Measurements from ENCODE around the gene CAB39L.

The CAB39L gene

DNA sequence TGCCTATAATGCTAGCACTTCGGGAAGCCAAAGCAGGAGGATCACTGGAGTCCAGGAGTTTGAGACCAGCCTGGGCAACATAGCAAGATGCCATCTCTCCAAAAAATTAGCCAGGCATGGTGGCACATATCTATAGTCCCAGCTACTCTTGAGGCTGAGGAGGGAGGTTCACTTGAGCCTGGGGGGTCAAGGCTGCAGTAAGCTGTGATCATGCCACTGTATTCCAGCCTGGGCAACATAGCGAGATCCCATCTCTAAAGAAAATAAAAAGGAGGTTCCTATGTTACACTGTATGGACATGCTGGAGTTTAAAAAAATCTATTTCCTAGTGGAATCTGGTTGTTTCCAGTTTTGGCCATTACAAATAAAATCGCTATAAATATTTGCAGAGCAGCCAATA, 2.6 kb downstream of the CAB39L start:
- DNase-seq = no peak

DNA sequence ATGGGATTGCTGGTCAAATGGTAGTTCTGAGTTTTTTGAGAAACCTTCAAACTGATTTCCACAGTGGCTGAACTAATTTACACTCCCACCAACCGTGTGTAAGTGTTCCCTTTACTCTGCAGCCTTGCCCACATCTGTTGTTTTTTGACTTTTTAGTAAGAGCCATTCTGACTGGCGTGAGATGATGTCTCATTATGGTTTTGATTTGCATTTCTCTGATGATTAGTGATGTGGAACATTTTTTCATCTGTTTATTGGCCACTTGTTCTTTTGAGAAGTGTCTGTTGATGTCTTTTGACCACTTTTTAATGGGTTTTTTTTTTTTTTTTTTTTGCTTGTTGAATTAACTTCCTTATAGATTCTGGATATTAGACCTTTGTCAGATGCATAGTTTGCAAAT, 4.3 kb downstream of the CAB39L start:
- no peak for DNase-seq

DNA sequence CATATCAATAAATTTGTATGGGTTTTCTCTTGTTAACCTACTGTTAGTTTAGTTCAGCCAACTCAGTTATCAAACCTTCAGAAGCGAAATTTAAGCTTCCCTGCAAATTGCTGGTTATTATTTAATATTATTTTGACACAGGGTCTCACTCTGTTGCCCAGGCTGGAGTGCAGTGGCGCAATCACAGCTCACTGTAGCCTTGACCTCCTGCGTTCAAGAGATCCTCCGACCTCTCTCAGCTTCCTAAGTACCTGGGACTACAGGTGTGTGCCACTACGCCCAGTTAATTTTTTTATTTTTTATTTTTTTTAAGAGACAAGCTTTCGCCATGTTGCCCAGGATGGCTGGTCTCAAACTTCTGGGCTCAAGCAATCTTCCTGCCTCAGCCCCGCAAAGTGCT, 6.2 kb downstream of the CAB39L start:
- no peak for DNase-seq

DNA sequence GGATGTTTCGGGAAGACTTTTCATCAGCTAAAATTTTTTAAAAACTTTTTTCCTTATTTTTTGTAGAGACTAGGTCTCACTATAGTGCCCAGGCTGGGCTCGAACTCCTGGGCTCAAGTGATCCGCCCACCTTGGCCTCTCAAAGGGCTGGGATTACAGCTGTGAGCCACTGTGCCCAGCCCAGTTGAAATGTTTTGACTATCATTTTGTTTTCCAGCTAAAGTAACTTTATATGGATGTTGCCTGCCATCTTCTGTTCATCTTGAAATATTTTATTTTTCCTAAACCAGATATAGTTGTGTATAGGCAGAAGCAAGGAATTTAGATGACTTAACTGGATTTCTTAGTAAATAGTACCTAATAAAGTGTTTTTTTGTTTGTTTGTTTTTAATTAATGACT, 7.0 kb downstream of the CAB39L start:
- DNase-seq = peak; percentile 24

DNA sequence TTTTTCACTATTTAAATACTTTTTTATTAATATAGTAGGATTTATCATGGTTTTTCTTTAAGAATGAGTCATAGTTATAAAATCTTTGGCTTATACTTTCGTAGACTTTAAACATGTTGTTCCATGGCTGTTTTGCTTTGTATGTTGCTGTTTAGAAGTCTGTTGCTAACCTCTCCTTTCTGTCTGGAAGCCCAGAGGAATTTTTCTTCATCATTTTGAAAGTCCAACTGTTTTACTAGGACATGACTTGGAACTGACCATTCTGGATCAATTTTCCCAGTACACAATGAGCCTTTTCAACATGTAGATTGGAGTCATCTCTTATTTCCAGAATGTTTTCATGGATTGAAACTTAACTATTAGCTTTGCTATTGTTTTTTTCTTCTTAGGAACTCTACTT, 7.9 kb downstream of the CAB39L start:
- DNase-seq = no peak

DNA sequence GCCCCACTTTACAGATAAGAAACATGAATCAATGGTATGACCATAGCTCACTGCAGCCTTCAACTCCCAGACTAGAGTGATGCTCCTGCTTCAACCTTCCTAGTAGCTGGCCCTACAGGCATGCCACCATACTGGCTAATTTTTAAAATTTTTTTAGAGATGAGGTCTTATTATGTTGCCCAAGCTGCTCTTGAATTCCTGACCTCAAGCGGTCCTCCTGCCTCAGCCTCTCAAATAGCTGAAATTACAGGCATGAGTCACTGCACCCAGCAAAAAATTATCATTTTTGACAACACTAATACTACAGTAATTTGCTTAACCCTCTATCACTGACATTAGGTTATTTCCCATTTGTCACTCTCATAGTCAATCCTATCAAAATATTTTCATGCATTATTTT, 14.7 kb downstream of the CAB39L start:
- DNase-seq = no peak

DNA sequence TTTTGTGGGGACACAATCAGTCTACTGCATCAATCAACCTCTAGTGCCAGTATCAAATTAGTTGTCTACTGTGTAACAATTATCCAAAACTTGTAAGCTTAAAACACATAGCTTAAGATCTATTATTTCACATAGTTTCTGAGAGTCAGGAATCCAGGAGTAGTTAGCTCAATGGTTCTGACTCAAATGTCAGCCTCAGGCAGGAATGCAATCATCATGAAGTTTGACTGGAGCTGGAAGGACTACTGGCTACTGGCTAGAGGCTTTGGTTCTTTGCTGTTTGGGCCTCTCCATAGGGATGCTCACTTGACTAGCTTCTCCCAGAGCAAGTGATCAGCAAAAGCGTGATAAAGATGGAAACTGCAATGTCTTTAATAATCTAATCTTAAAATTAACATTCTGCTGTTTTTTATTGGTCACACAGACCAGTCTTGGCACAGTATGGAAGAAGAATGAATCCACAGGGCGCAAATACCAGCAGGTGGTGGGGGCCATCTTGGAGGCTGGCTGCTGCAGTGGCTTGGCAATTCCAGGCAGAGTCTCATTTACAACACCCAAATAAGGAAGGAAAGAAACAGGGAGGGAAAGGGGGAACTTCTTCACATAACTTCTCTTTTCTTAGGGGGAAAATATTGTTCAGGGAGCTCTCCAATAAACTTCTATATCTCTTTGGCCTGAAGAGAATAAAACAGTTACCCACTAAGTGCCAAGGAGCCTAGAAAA, 15.7 kb downstream of the CAB39L start:
- DNase-seq = no peak

DNA sequence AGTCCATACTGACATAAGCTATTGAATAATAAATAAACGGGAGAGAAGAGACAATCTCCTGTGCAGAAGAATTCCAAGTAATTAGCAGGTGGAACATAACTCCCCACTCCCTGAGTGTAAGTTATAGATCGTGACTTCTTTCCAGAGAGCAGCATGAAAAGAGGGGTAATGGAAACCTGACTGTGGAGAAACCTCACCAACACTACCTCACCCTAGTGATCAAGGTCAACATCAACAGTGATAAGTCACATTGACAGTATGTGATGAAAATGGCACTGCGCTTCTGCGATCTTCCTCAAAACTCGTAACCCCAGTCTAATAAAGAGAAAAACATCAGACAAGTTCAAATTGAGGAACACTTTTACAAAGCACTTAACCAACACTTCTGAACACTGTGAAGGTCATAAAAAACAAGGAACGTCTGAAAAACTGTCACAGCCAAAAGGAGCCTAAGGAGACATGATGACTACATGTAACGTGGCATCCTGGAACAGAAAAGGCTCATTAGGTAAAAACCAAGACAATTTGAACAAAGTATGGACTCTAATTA, 19.8 kb downstream of the CAB39L start:
- DNase-seq = no peak

DNA sequence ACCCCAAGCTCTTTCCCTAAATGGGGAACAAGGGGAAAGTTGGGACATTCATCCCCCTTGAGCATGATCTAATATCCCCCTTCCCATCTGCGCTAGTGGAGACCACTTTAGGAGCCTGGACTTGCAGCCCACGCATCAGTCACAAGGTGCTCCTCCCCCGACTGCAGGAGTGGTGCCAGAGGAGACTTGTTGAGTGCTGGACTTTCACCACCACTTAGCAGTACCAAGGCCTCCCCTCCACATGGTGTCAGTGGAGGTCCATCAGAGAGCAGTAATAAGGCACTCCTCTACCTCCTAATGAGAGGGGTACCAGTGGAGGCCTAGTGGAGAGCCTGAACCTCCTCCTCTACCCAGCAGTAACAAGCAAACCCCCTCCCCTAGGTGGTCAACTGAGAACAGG, 22.5 kb downstream of the CAB39L start:
- DNase-seq = peak; percentile 87

DNA sequence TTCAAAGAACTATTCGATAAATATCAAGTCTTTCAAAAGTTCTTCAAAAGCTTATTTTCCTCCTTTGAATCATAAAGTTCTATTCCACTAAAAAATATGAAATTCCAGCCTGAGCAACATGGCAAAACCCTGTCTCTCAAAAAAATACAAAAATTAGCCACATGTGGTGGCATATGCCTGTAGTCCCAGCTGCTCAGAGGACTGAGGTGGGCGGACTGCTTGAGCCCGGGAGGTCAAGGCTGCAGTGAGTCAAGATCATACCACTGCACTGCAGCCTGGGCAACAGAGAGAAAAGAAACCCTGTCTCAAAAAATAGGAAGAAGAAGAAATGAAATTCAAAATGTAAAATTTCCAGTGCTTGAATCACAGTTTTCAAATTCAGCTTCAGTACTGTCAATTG, 24.6 kb downstream of the CAB39L start:
- no peak for DNase-seq

DNA sequence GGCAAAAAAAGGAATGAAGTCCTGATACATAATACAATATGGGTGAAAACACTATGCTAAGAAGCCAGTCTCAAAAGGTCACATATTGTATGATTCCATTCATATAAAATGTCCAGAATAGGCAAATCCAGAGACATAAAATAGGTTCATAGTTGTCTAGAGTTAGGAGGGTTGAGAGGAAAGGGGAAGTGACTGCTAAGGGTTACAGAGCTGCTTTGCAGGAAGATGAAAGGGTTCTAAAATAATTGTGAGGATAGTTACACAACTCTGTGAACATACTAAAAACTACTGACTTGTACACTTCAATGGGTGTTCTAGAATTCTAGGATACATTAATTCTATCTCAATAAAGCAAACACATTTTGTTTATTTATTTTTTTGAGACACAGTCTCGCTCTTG, 25.7 kb downstream of the CAB39L start:
- DNase-seq = no peak

DNA sequence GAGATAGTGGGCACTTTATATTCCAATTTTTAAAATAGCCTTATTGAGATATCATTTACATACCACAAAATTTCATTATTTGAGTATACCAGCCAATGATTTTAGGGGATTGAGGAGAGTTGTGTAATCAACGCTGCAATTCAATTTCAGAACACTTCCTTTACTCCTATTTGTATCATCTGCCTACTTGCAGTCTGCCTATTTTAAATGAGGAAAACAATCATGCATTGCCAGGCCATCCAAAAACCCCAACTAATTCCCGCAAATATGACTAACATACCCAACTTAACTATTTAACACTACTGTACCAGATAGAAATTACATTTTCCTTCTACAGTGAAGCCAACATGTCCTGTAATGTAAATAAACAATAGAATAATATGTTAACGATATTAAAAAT, 26.7 kb downstream of the CAB39L start:
- DNase-seq = no peak

DNA sequence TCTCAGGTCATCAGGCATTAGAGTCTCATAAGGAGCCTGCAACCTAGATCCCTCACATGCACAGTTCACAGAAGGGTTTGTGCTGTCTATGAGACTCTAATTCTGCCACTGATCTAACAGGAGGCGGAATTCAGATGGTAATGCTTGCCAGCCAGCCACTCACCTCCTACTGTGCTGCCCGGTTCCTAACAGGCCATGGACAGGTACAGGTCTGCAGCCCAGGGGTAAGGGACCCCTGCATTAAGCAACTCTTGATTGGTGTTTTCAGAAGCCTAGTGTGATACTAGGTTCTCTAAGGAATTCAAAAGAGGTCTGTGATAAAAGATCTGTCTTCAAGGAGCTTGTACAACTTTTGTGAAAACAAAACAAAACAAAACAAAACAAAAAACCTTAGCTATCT, 31.1 kb downstream of the CAB39L start:
- DNase-seq = no peak

DNA sequence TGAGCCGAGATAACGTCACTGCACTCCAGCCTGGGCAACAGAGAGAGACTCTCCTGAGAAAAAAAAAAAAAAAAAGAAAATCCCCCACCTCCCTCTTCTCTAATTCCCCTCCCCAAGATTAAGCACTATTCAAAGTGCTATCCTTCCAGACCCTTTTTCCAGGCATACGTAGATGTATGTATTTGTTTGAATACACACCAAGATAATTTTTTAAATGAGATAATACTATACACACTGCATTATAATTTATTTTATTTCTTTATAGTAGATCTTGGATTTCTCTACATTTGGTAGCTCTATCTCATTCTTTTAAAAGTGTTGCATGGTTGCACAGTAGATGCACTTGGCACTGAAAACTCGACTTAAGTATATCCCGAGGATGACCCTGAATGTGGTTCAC, 32.5 kb downstream of the CAB39L start:
- DNase-seq = no peak

DNA sequence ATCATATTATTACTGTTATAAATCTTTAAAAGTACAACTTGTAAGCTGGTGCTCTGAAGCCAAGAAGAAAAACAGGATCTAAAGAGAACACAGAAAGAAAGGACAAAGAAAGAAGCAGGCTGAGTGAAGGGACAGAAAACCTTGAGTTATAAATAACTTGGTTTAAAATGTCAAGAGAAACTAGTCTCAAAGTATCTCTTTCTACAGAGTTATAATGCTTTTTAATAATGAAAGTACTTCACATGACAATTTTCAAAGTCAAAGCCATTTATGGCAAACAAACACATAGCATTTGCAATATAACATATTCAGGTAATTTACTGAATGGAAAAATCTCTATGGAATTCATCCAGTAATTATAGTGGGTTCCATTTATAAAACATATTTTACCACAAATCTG, 33.4 kb downstream of the CAB39L start:
- no peak for DNase-seq

DNA sequence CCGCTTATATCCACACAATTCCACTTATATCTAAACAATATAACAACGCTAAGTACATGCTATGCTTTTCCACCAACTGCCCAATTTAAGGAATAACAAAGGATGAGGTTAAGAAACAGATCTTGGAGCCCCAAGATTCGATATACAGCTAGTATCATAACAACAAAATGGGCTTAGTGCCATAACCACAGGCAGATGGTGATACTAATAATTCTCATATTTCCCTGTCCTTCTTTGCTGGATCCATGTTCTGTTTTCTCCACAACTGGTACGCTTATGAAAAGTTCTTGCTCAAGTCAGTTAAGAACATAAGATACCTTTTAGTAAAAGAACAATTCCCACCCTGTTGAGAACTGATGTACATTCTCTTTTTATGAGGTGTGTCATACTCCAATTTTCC, 33.9 kb downstream of the CAB39L start:
- DNase-seq = no peak

DNA sequence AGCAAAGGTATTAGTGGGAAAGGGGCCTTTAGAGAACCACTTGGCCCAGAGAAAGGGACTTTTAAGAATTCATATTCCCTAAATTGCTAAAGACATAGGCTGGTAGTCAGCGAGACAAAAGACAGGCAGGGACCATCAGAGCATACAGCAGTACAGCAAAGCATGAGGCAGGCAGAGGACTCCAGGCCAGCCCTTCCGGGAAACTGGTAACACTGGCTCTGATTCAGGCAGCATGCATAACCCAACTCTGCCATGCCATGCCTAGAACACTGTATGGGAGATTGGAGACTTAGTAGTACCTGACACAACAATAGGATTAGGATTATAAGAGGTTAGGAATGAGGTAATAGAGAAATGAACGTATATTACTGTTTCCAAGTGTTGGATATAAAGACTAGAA, 34.9 kb downstream of the CAB39L start:
- DNase-seq = peak; percentile 38

DNA sequence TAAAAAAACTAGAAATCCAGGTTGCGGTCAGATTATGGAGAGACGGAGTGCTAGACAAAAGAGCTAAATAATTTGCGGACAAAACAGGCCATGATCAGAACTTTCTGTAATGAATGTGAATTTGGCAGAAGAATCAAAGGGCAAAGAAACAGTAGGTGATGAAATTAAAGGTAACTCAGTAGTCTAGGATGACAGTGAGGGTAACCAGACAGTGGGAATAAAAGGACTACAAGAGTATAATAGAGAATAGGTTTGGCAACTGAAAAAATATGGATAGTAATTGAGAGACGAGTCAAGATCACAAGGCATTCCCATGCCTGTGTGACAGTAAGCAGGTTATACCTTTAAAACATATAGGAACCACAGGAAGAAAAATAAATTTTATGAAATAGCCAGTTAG, 35.9 kb downstream of the CAB39L start:
- no peak for DNase-seq

DNA sequence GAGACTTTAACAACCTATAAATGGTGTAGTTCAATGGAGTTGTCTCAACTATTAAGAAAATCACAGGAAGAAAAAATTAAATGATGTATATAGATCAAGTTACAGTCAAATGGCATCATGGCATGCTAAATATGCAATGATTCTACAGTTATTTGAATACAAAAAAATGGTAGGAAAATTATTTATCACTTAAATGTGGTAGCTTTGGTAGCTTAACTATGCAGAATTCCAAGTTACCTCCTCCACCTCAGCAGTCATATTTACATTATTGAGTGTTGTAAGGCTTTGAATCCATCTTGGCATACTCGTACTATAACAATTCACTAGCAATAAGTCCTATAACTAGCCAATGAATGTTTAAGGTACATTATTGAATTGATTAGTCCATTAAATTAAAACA, 36.8 kb downstream of the CAB39L start:
- DNase-seq = no peak

DNA sequence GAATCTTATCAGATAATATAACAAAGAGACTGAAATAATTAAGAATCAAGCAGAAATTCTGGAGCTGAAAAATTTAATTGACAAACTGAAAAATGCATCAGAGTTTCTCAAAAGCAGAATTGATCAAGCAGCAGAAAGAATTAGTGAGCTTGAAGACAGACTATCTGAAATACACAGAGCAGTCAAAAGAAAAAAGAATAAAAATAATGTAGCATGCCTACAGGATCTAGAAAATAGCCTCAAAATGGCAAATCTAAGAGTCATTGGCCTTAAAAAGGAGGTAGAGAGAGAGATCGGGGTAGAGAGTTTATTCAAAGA, 39.2 kb downstream of the CAB39L start:
- no peak for DNase-seq

DNA sequence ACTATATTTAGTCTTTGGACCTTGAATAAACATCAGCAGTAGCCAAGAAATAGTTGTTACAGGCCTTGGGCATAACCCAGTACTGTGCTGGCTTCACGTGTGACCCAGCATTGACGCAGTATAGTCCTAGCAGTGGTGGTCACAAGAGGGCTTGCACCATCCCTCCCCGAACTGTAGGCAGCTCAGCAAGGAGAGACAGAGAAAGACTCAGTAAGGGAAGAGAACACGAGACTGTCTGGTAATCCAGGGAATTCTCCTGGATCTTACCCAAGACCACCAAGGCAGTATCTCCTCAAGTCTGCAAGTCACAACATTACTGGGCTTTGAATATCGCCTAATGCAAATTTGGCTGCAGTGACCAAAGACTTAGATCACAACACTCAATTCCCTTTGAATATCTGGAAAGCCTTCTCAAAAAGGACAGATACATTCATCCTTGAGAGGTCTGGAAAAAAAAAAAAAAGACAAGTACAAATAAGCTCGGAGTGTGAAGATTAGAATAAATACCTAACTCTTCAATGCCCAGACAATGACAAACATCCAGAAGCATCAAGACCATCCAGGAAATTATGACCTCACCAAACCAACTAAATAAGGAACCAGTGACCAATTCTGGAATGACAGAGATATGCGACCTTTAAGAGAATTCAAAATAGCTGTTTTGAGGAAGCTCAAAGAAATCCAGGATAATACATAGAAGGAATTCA, 39.7 kb downstream of the CAB39L start:
- DNase-seq = no peak

DNA sequence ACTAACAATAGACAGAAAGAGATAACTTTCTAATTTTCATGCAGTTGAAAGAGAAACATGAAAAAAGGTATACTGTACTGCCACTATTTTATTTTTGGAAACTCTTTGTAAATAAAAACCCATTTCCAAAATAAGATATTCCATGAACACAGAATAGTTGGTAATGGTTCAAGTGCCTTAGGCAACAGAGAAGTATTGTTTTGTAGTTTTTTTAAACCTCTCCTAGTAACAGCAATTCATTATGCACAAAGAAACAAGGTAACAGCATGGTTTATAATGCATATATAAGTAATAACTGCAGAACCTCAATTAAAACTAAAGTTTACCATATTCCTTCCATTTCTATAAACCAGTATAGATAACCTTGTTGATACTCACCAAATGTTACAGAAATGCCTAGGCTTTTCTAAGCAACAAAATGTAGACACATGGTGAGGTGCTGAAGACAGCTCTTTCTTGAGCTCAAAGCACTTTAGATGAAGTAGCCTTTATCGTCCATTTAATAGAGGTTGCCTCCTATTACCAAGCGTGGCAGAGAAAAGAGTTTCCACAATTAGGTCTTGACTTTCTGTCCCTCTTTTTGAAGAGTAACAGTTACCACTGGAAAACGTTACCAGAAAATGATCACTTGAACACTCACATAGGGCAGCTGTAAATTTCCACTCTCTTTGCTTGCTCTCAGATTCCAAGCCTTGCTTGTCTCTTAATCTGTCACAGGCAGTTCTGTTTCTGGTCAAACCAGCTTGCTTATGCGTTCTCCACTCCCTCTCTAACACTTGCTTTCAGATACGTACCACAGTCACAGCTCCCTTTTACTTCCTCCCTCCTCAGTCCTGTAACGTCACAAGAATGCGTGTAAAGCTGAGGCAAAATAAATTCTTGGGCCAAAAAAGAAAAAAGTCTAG, 42.9 kb downstream of the CAB39L start:
- no peak for DNase-seq

DNA sequence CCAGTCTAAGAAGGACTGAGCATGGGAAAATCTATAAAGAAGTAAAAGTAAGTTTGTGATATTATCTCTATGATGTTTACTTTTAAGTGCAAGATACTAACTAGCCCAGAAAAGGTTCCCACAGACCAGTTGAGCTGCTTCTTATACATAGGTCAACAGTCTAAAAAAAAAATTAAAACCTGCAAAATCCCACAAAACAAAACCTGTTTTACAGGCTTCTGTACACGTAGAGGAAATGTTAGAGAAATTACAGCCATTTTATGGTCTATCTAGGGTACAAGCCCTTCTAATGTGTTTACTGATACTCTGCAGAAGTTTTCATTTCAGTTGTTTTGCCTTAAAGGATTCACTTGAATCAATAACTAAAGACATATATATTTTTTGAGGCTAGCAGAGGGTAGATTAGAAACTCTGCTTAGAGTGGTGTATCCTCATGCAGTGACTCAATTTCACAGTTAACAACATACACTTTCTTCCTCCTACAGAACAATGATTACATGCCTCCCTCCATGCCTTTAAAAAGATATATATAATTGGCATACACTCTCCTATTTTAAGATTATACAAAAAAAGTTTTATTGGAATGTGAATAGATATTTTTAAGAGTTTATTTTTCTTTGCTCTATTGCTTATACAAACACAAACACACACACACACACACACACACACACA, 43.9 kb downstream of the CAB39L start:
- no peak for DNase-seq

Measured in NCI-H82 (cell line).